D721Med (cell line): ENCODE measurements around the gene SKOR2.

Source experiments
- DNase-seq: peaks from one replicate; pipeline ENCODE4 v3.0.0; 2011; ENCODE audit warnings: low spot score; ENCODE audit not compliant: insufficient read length
- FAIRE-seq: peaks from 2 replicates; lab custom pipeline; 2011; peaks lifted over from hg19 to GRCh38; lab: Jason Lieb, UNC
- CTCF ChIP-seq: IDR thresholded peaks from 2 replicates; pipeline ENCODE4 v1.5.1; 2012; ENCODE audit warnings: mild to moderate bottlenecking, control low read depth; ENCODE audit not compliant: insufficient read depth; ENCODE audit errors: missing control alignments

Gene SKOR2

GRCh38 chr18:47263430-47264307, 12.2 kb upstream of the SKOR2 start:
- peak; percentile 48 for DNase-seq
- peak; percentile 47 for TF ChIP-seq CTCF
- no peak for FAIRE-seq

- TF ChIP-seq CTCF: no peak
- FAIRE-seq (no peak), DNase-seq (no peak)
These were observed 11.6 kb upstream of the SKOR2 start for GRCh38 chr18:47263150-47263429.

- TF ChIP-seq CTCF: no peak
- DNase-seq (no peak), FAIRE-seq (no peak)
These were observed 11.1 kb upstream of the SKOR2 start for GRCh38 chr18:47262301-47263149.

- FAIRE-seq: no peak
- no peak for DNase-seq
- TF ChIP-seq CTCF: no peak
These were observed 10.4 kb upstream of the SKOR2 start for GRCh38 chr18:47261902-47262300.

GRCh38 chr18:47260924-47261701, 9.7 kb upstream of the SKOR2 start:
- DNase-seq (peak; percentile 93), FAIRE-seq (no peak)
- peak; percentile 27 for TF ChIP-seq CTCF

- no peak for FAIRE-seq
- no peak for TF ChIP-seq CTCF
- DNase-seq: peak; percentile 38
These were observed 8.9 kb upstream of the SKOR2 start for GRCh38 chr18:47260120-47260923.
